HepG2 (cell line): ENCODE results near the gene LRRC45. TPM values are rescaled to one million over a fixed set of nuclear protein-coding genes. Genes with fewer than 3 reads are reported as not detected.
A peak's percentile ranks its signal among the peaks of the same experiment; 100 is the strongest.

ENCODE experiments used
- ATAC-seq: fragments of 200-7000 bp; cut with Tn5 transposase; 3 replicates; pipeline ENCODE4 v1.9.1; 2020; ENCODE audit warnings: mild to moderate bottlenecking, moderate library complexity
- BruUV-seq: library from RNA; stranded (reverse); fragments of 400-500 nt; replicated peaks from 2 replicates; lab custom pipeline; 2021; lab: Mats Ljungman, UMichigan
- CTCF ChIA-PET: fragments of 300-600 bp; formaldehyde crosslinking; extraction: SDS; loops from one replicate; lab custom pipeline; 2021; ENCODE audit warnings: low total read pairs, inconsistent platforms, low intra/inter-chr PET ratio; lab: Yijun Ruan, JAX
- POLR2A ChIA-PET: fragments of 350-600 bp; sonication (Branson Sonifier 250); formaldehyde crosslinking; loops from one replicate; lab custom pipeline; 2020; ENCODE audit warnings: antibody characterized with exemption, inconsistent platforms; lab: Yijun Ruan, JAX
- DNase-seq: peaks from one replicate; pipeline ENCODE4 v3.0.0-alpha.2; 2015; ENCODE audit warnings: low spot score
- FAIRE-seq: peaks from 3 replicates; lab custom pipeline; 2011; peaks lifted over from hg19 to GRCh38; lab: Jason Lieb, UNC
- H2AFZ ChIP-seq: one replicate; pipeline ENCODE4 v1.6.1; 2011; ENCODE audit warnings: low read length, inconsistent platforms
- H3K27ac ChIP-seq: fragments of 300-600 bp; 3 replicates; pipeline ENCODE4 v1.8.0; 2011; ENCODE audit warnings: mixed run types, mild to moderate bottlenecking, mixed read lengths, low read length, inconsistent platforms; ENCODE audit not compliant: insufficient read depth; ENCODE audit errors: extremely low read length
- H3K27me3 ChIP-seq, 2 experiments: fragments of 200-600 bp in 1 of 2; 2 replicates in 1 of 2; 3 replicates in 1 of 2; pipeline versions ENCODE4 v1.6.0 to v1.8.0; 2011; ENCODE audit warnings: low read length in 2 of 2, mild to moderate bottlenecking in 2 of 2, moderate library complexity in 2 of 2, inconsistent platforms in 1 of 2; ENCODE audit not compliant: insufficient read depth in 2 of 2, control insufficient read depth in 1 of 2
- H3K36me3 ChIP-seq, 2 experiments: fragments of 200-600 bp in 1 of 2; replicated peaks in 1 of 2; 2 replicates in 1 of 2; 3 replicates in 1 of 2; pipeline versions ENCODE4 v1.5.1 to v1.8.0; 2011; ENCODE audit warnings: low read length in 2 of 2, inconsistent platforms in 1 of 2; ENCODE audit not compliant: insufficient read depth in 2 of 2, control insufficient read depth in 1 of 2
- H3K4me1 ChIP-seq: 2 replicates; pipeline ENCODE4 v1.5.1; 2012; ENCODE audit warnings: low read length, inconsistent platforms; ENCODE audit not compliant: insufficient read depth
- H3K4me2 ChIP-seq: 2 replicates; pipeline ENCODE4 v1.6.0; 2011; ENCODE audit warnings: low read depth, low read length, inconsistent platforms
- H3K4me3 ChIP-seq, 3 experiments: fragments of 200-600 bp in 1 of 3; sonication (generic), shearing (Covaris generic) in 1 of 3; replicated peaks in 1 of 3; 2 replicates each; pipeline ENCODE4 v1.5.1; 2011 to 2016; ENCODE audit warnings: low read length in 3 of 3, inconsistent platforms in 2 of 3, low read depth in 2 of 3, mild to moderate bottlenecking in 2 of 3, control low read depth in 1 of 3, mixed read lengths in 1 of 3; ENCODE audit not compliant: insufficient read depth in 1 of 3
- H3K79me2 ChIP-seq: one replicate; pipeline ENCODE4 v1.6.1; 2011; ENCODE audit warnings: low read length, inconsistent platforms; ENCODE audit not compliant: insufficient read depth
- H3K9ac ChIP-seq: 2 replicates; pipeline ENCODE4 v1.6.0; 2011; ENCODE audit warnings: mild to moderate bottlenecking, low read depth, low read length, inconsistent platforms; ENCODE audit not compliant: insufficient read depth
- H3K9me3 ChIP-seq: 2 replicates; pipeline ENCODE4 v1.5.1; 2012; ENCODE audit warnings: mild to moderate bottlenecking, low read length
- H4K20me1 ChIP-seq: 2 replicates; pipeline ENCODE4 v1.6.0; 2011; ENCODE audit warnings: inconsistent platforms, mild to moderate bottlenecking, low read length, moderate library complexity; ENCODE audit not compliant: insufficient read depth
- ATF4 ChIP-seq, 2 experiments: fragments of 450-650 bp in 1 of 2; sonication (generic) in 1 of 2; formaldehyde crosslinking; IDR thresholded peaks; 2 replicates each; pipeline versions ENCODE4 v1.5.0 to v1.8.0; 2020 to 2022; ENCODE audit warnings: mild to moderate bottlenecking in 1 of 2, missing genetic modification reagents in 1 of 2
- IRX3 ChIP-seq: sonication (generic); formaldehyde crosslinking; IDR thresholded peaks from 2 replicates; pipeline ENCODE4 v1.8.1; 2023; ENCODE audit warnings: mild to moderate bottlenecking, low read depth, missing genetic modification reagents, borderline replicate concordance
- NR2F6 ChIP-seq, 2 experiments: IDR thresholded peaks; 2 replicates each; pipeline ENCODE4 v1.6.1; 2016; ENCODE audit warnings: antibody characterized with exemption in 1 of 2, mild to moderate bottlenecking in 1 of 2
- PAX8 ChIP-seq: sonication (generic); formaldehyde crosslinking; IDR thresholded peaks from 2 replicates; pipeline ENCODE4 v1.8.0; 2022; ENCODE audit warnings: mild to moderate bottlenecking, missing genetic modification reagents, borderline replicate concordance
- POLR2AphosphoS5 ChIP-seq: IDR thresholded peaks from 2 replicates; pipeline ENCODE4 v1.6.1; 2012; ENCODE audit warnings: low read depth, low read length
- PRDM10 ChIP-seq: sonication (generic); formaldehyde crosslinking; IDR thresholded peaks from 2 replicates; pipeline ENCODE4 v1.4.0; 2020; ENCODE audit warnings: low read depth, missing genetic modification reagents
- RAD21 ChIP-seq: fragments of 450-650 bp; formaldehyde crosslinking; IDR thresholded peaks from 2 replicates; pipeline ENCODE4 v1.5.0; 2020; ENCODE audit warnings: mild to moderate bottlenecking
- SRY ChIP-seq: sonication (generic); formaldehyde crosslinking; IDR thresholded peaks from 2 replicates; pipeline ENCODE4 v1.8.0; 2022; ENCODE audit warnings: mild to moderate bottlenecking, missing genetic modification reagents
- TEF ChIP-seq: sonication (generic); formaldehyde crosslinking; IDR thresholded peaks from 2 replicates; pipeline ENCODE4 v1.5.0; 2020; ENCODE audit warnings: missing genetic modification reagents
- ZFY ChIP-seq: sonication (generic); formaldehyde crosslinking; IDR thresholded peaks from 2 replicates; pipeline ENCODE4 v1.4.0; 2020; ENCODE audit warnings: missing genetic modification reagents
- ZNF260 ChIP-seq: sonication (generic); formaldehyde crosslinking; IDR thresholded peaks from 2 replicates; pipeline ENCODE4 v1.4.0; 2020; ENCODE audit warnings: missing genetic modification reagents, low read depth, mild to moderate bottlenecking, borderline replicate concordance
- ZNF263 ChIP-seq: sonication (generic); formaldehyde crosslinking; IDR thresholded peaks from 2 replicates; pipeline ENCODE4 v1.4.0; 2020; ENCODE audit warnings: missing genetic modification reagents
- ZNF333 ChIP-seq: sonication (generic); formaldehyde crosslinking; IDR thresholded peaks from 2 replicates; pipeline ENCODE4 v1.4.0; 2020; ENCODE audit warnings: mild to moderate bottlenecking, missing genetic modification reagents, borderline replicate concordance
- ZNF768 ChIP-seq: sonication (generic); formaldehyde crosslinking; IDR thresholded peaks from 2 replicates; pipeline ENCODE4 v1.4.0; 2020; ENCODE audit warnings: missing genetic modification reagents
- ZNF781 ChIP-seq: sonication (generic); formaldehyde crosslinking; IDR thresholded peaks from 2 replicates; pipeline ENCODE4 v1.5.1; 2020; ENCODE audit warnings: borderline replicate concordance, mild to moderate bottlenecking, missing genetic modification reagents; ENCODE audit errors: not compliant biosample characterization
- ZNF788 ChIP-seq: sonication (generic); formaldehyde crosslinking; IDR thresholded peaks from 2 replicates; pipeline ENCODE4 v1.5.0; 2020; ENCODE audit warnings: mild to moderate bottlenecking, missing genetic modification reagents, borderline replicate concordance
- ZNF792 ChIP-seq: IDR thresholded peaks from 2 replicates; pipeline ENCODE4 v1.6.1; 2016
- ZSCAN31 ChIP-seq: sonication (generic); formaldehyde crosslinking; IDR thresholded peaks from 2 replicates; pipeline ENCODE4 v1.5.0; 2020; ENCODE audit warnings: low read depth, mild to moderate bottlenecking, missing genetic modification reagents
- WGBS: methylation state at CpG from one replicate; pipeline ENCODE4 v1.1.6; 2017; ENCODE audit warnings: low lambda C conversion rate; 5-methylcytosine and 5-hydroxymethylcytosine counted together
- in situ Hi-C: cut with HindIII; loops from 2 replicates; pipeline ENCODE4 v1.10.0; 2017; ENCODE audit warnings: low pct_unique_long_range_greater_than_20kb; ENCODE audit not compliant: extremely low pct_ligation_motif_present
- intact Hi-C: fragments of 100-400 bp; cut with micrococcal nuclease; formaldehyde crosslinking; loops from one replicate; pipeline ENCODE4 v1.10.0; 2022; ENCODE audit not compliant: unreplicated experiment
- polyA plus RNA-seq, 8 experiments: library from polyadenylated mRNA; depleted of rRNA in 3 of 8; stranded (reverse) in 7 of 8; unstranded in 1 of 8; fragments of >200 nt; fragmentation: Illumina TruSeq in 4 of 8; extraction: Trizol in 4 of 8; gene quantifications; 2 replicates each; pipeline versions ENCODE4 v1.2.1 to v1.2.3, GENCODE V29; 2011 to 2016; ENCODE audit warnings: low read depth in 4 of 8, missing spikeins in 1 of 8, mixed read lengths in 1 of 8; ENCODE audit not compliant: insufficient read depth in 1 of 8
- total RNA-seq, 5 experiments: library from RNA; depleted of rRNA; stranded (reverse); fragments of >200 nt; fragmentation: Illumina TruSeq; extraction: Trizol; gene quantifications; 2 replicates each; pipeline ENCODE4 v1.2.3, GENCODE V29; 2016; ENCODE audit warnings: low read depth in 1 of 5

The LRRC45 gene
- total and polyA plus RNA-seq, 2 of the 13 experiments (the other 11 are each of a cell fraction or from before 2014, with no cell fraction given), result 11.6 to 48.1 TPM

DNA sequence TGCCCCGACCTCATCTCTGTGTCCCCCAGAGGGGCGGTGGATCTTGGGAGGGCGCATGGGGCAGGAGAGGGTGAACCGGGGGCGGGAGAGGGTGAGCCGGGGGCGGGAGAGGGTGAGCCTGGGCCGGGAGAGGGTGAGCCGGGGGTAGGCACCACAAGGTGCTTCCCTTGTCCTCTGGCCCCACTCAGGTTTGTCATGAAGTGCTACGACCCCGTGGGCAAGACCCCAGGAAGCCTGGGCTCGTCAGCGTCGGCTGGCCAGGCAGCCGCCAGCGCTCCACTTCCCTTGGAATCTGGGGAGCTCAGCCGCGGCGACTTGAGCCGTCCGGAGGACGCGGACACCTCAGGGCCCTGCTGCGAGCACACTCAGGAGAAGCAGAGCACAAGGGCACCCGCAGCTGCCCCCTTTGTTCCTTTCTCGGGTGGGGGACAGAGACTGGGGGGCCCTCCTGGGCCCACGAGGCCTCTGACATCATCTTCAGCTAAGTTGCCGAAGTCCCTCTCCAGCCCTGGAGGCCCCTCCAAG lies 26.8 kb upstream of the LRRC45 start:
- Histone ChIP-seq H3K36me3 (no peaks in the 10 kb centered on the region), H3K9ac (peak overlapping the region; percentile 96), H4K20me1 (no peaks in the 10 kb centered on the region), H3K9me3 (no peaks in the 10 kb centered on the region), H3K27me3 (no peaks in the 10 kb centered on the region), H3K4me3 (peak overlapping the region; percentile 38 to 80 (median 55)), H3K27ac (peak overlapping the region; percentile 97), H3K4me2 (peak overlapping the region; percentile 99), H3K4me1 (peaks cover 99% of the 10 kb centered on the region), H3K79me2 (peaks cover 57% of the 10 kb centered on the region), H2AFZ (no peak overlapping the region)
- intact Hi-C loops (no loop called here), in situ Hi-C loops (loop anchor here (5.0 kb wide), 1 partner anchor 39 kb away; no protein-coding TSS in a partner anchor)
- POLR2A ChIA-PET, result interaction anchor here (0.6 to 16.1 kb wide), 18 partner anchors 7 to 269 kb away, joined by 3 to 470 read pairs (median 11); partner anchors contain the start of genes ASPSCR1, CENPX, DCXR and LRRC45
- CTCF ChIA-PET, result interaction anchor here (1.0 to 5.6 kb wide), 3 partner anchors 24 to 37 kb away, joined by 4 to 73 read pairs (median 6); partner anchors contain the start of gene NOTUM
- BruUV-seq, result TSS peak; percentile 26
- 53% methylated on average over 17 of the region's 28 CpGs for WGBS
- DNase-seq (no peak), ATAC-seq (no peak), FAIRE-seq (no peak)
- TF ChIP-seq ZNF792 (CRISPR knock-in tag) (no peak), ZNF781 (CRISPR knock-in tag) (no peak), IRX3 (CRISPR knock-in tag) (0 out of 2 replicates have a peak, but pooled peaks have one; percentile 15), SRY (CRISPR knock-in tag) (no peak), ATF4 (CRISPR knock-in tag; IDR thresholded peaks at IDR 0.05) (peak in 1 of 2 experiments; percentile 11; a peak in 1 of 4 replicates), ZNF260 (CRISPR knock-in tag) (0 out of 2 replicates have a peak, but pooled peaks have one; percentile 19), PAX8 (CRISPR knock-in tag) (0 out of 2 replicates have a peak, but pooled peaks have one; percentile 13), PRDM10 (CRISPR knock-in tag) (no peak), RAD21 (CRISPR knock-in tag) (no peak), ZFY (CRISPR knock-in tag) (no peak), ZSCAN31 (CRISPR knock-in tag) (0 out of 2 replicates have a peak, but pooled peaks have one; percentile 48), ZNF263 (CRISPR knock-in tag) (no peak), TEF (CRISPR knock-in tag) (no peak), ZNF768 (CRISPR knock-in tag) (no peak), NR2F6 (IDR thresholded peaks at IDR 0.05) (0 out of 2 replicates have a peak, but pooled peaks have one; percentile 4), NR2F6 (CRISPR knock-in tag; IDR thresholded peaks at IDR 0.05) (no peak), ZNF788 (CRISPR knock-in tag) (no peak; the same call in 1 of the 2 replicates), ZNF333 (CRISPR knock-in tag) (peak; percentile 61; the same call in 1 of the 2 replicates), POLR2AphosphoS5 (no peak)
